GM18951 (cell line): ENCODE data around the gene PRKN.

Experiments used
- POLR2A ChIP-seq: IDR thresholded peaks from 4 replicates; pipeline ENCODE4 v1.6.1; 2011; ENCODE audit warnings: mild to moderate bottlenecking; ENCODE audit not compliant: insufficient read length, insufficient read depth; ENCODE audit errors: extremely low read depth
- in situ Hi-C: fragments of 300-500 bp; cut with MboI; formaldehyde crosslinking; loops from one replicate; pipeline ENCODE4 v1.12.0; 2022; ENCODE audit warnings: low sequenced_read_pairs, mixed read lengths, inconsistent platforms; ENCODE audit not compliant: unreplicated experiment

Gene PRKN

DNA sequence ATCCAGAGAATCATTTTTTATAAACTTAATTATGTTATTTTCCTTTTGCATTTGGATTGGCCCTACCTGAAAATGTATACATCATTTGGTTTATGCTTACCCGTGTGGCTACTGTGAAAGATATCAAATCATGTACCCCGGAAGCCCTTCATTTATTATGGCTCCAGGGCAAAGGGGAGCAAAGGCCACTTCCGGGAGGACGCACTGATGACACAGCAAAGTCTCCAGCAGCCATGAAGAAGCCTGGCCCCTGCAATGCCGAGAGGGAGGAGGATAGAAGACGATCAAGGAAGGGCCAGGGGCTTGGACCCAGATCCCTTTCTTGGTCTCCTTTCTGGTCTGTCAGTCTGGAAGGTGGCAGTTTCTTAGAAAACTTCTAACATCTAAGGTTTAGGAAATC lies 1073.4 kb downstream of the PRKN start:
- in situ Hi-C loops = no loop called here
- TF ChIP-seq POLR2A = no peak

DNA sequence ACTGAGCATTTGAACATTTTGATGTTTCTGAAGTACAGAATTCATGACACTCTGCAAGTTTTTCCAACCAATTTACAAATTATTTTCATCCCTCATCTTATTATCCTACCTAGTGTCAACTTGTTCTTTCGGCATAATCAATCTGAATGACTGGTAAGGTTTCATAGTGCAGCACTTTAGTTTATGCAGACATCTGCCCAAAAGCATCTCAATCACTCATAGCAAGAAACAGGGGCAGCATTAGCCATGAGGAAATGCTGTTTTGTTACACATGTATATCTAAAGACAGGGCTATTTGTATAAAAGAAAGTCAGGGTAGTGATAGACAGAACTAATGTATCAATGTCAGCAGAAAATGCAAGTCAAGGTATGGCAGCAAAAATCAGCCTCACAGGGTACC lies 1075.6 kb downstream of the PRKN start:
- in situ Hi-C loops = no loop called here
- TF ChIP-seq POLR2A = no peak

- in situ Hi-C loops = no loop called here
- TF ChIP-seq POLR2A = no peak
Measured at GRCh38 chr6:161649841-161650240, 1077.7 kb downstream of the PRKN start.

DNA sequence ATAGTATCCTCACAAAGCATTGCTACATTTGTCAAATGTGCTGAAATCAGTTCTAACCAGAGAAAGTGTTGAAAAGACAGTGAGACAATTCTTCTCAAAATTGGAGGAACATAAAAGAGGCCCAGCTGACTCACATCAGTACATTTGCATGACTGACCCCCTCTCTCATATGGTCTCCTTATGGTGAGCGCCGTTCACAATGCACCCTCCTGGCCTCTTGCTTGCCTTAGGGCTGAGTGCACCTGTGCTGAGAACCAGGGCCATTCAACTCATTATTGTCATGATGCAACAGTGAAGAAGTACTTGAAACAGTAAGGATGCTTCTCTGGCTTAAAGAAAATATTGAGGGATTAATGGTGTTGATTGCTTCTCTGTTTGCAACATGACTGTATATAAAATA lies 1078.5 kb downstream of the PRKN start:
- in situ Hi-C loops = no loop called here
- no peak for TF ChIP-seq POLR2A

GRCh38 chr6:161647234-161647633 lies 1080.3 kb downstream of the PRKN start:
- in situ Hi-C loops = no loop called here
- TF ChIP-seq POLR2A = no peak

GRCh38 chr6:161644521-161644920 lies 1083.0 kb downstream of the PRKN start:
- in situ Hi-C loops = no loop called here
- TF ChIP-seq POLR2A = no peak

GRCh38 chr6:161641175-161641574 lies 1086.4 kb downstream of the PRKN start:
- in situ Hi-C loops = no loop called here
- TF ChIP-seq POLR2A = no peak

- no peak for TF ChIP-seq POLR2A
- in situ Hi-C loops = no loop called here
Measured at GRCh38 chr6:161639772-161640171, 1087.8 kb downstream of the PRKN start.

- in situ Hi-C loops = no loop called here
Measured at GRCh38 chr6:161637658-161638057, 1089.9 kb downstream of the PRKN start.

DNA sequence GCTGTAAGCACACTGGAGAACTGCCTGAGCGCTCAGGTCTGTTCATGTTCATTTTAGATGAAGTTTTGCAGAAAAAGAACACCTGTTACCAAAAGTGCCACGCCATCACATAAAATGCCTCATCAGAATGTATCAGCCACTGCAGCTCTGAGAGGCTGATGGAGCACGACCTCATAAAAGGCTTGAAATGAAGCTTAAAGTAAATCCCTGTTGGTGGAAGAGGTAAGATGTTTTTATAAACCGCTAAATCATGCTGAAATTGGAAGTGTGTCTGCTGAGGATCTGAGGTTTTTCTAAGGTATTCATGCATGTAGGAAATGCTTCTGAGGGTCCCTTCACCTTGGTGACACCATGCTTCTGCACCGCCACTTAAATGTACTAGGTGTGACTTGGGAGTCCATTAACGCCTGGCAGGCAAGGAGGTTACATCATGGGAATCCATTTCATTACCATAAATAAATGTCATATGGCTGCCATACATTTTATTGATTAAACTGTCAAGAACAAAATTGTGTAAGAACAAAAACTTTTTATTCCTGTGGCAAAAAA lies 1090.6 kb downstream of the PRKN start:
- in situ Hi-C loops = no loop called here
- TF ChIP-seq POLR2A = no peak

More at GRCh38 chr6:161637658-161638057, 1089.9 kb downstream of the PRKN start:
- no peak for TF ChIP-seq POLR2A

DNA sequence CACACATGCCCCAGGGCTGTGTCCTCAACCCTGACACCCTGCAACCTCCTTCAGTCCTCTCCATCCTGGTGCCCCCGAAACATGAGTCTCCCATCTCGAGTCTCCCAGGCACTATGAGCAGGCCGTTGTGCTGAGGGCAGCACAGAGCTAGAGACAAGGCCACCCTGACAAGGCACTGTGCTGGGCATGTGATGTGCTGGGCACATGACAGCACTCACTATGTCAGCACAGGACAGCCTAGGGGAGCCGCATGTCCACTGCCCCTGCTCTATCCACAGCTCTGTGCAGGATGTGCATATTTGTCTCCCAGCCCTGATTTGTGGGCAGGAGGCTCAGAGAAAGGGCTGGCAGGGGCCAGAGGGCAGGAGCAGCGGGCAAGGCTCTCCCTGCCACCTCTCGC lies 1091.6 kb downstream of the PRKN start:
- TF ChIP-seq POLR2A = no peak
- in situ Hi-C loops = no loop called here

DNA sequence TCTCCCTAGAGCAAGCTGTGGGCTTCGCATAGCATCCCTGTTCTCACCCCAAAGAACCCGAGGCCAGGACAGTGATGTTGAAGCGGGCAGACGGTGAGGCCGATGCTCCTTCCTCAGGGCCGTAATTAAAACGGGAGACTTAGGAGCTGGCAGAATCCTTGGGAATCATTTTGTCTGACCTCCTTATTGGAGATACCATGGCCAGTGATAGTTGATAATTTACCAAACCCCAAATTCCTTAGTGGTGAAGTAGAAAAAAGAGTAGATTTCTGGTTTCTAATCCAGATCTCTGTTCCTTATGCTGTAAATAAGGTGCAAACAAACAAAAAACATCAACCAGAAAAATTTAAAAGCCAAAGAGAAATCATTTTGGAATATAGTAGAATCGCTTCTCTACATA lies 1092.7 kb downstream of the PRKN start:
- in situ Hi-C loops = no loop called here
- no peak for TF ChIP-seq POLR2A

- in situ Hi-C loops = no loop called here
- TF ChIP-seq POLR2A = no peak
Measured at GRCh38 chr6:161631676-161632194, 1095.8 kb downstream of the PRKN start.

GRCh38 chr6:161630674-161631073 lies 1096.9 kb downstream of the PRKN start:
- no peak for TF ChIP-seq POLR2A
- in situ Hi-C loops = no loop called here
